SK-N-SH treated with all-trans-retinoic acid at 6 μM for 48 hours (cell line): Measurements from ENCODE around the gene SLC1A7.

Source experiments
- ATAC-seq: fragments of 200-7000 bp; cut with Tn5 transposase; 3 replicates; pipeline ENCODE4 v1.9.1; 2020; ENCODE audit warnings: mild to moderate bottlenecking, moderate library complexity
- ARNTL ChIP-seq: fragments of 450-650 bp; formaldehyde crosslinking; IDR thresholded peaks from 2 replicates; pipeline ENCODE4 v1.5.0; 2020; ENCODE audit warnings: low read depth, mild to moderate bottlenecking, moderate library complexity, borderline replicate concordance
- BACH2 ChIP-seq: fragments of 250-450 bp; sonication (Bioruptor Pico); IDR thresholded peaks from 2 replicates; pipeline ENCODE4 v1.9.0; 2021; ENCODE audit warnings: mild to moderate bottlenecking, borderline replicate concordance
- CSDC2 ChIP-seq: fragments of 250-450 bp; sonication (Bioruptor Pico); IDR thresholded peaks from 2 replicates; pipeline ENCODE4 v1.5.0; 2020; ENCODE audit warnings: mild to moderate bottlenecking, moderate library complexity
- GLIS3 ChIP-seq: fragments of 250-450 bp; sonication (Bioruptor Pico); IDR thresholded peaks from 2 replicates; pipeline ENCODE4 v1.5.0; 2020; ENCODE audit warnings: mild to moderate bottlenecking, moderate library complexity
- ISL1 ChIP-seq: fragments of 250-450 bp; sonication (Bioruptor Pico); IDR thresholded peaks from 2 replicates; pipeline ENCODE4 v2.1.2; 2022; ENCODE audit warnings: mild to moderate bottlenecking, moderate library complexity
- OSR1 ChIP-seq: fragments of 250-450 bp; sonication (Bioruptor Pico); IDR thresholded peaks from 2 replicates; pipeline ENCODE4 v1.8.0; 2022; ENCODE audit warnings: moderate library complexity, mild to moderate bottlenecking, inconsistent platforms
- PATZ1 ChIP-seq: fragments of 250-450 bp; sonication (Bioruptor Pico); IDR thresholded peaks from 2 replicates; pipeline ENCODE4 v1.8.0; 2020; ENCODE audit warnings: mild to moderate bottlenecking, moderate library complexity, borderline replicate concordance
- PPARA ChIP-seq: fragments of 250-450 bp; sonication (Bioruptor Pico); IDR thresholded peaks from 2 replicates; pipeline ENCODE4 v1.5.0; 2020; ENCODE audit warnings: mild to moderate bottlenecking, borderline replicate concordance
- RARB ChIP-seq: fragments of 250-450 bp; sonication (Bioruptor Pico); IDR thresholded peaks from 2 replicates; pipeline ENCODE4 v1.8.0; 2021; ENCODE audit warnings: mild to moderate bottlenecking, moderate library complexity
- SNAI2 ChIP-seq: fragments of 250-450 bp; sonication (Bioruptor Pico); IDR thresholded peaks from 2 replicates; pipeline ENCODE4 v1.5.0; 2020; ENCODE audit warnings: mild to moderate bottlenecking, moderate library complexity
- TCF4 ChIP-seq: fragments of 250-450 bp; sonication (Bioruptor Pico); IDR thresholded peaks from 2 replicates; pipeline ENCODE4 v1.8.0; 2021; ENCODE audit warnings: mild to moderate bottlenecking, moderate library complexity, borderline replicate concordance
- TOX ChIP-seq: fragments of 250-450 bp; sonication (Bioruptor Pico); IDR thresholded peaks from 2 replicates; pipeline ENCODE4 v1.8.0; 2021; ENCODE audit warnings: mild to moderate bottlenecking, moderate library complexity, borderline replicate concordance
- ZC3H10 ChIP-seq: fragments of 250-450 bp; sonication (Bioruptor Pico); IDR thresholded peaks from 2 replicates; pipeline ENCODE4 v1.5.1; 2021; ENCODE audit warnings: mild to moderate bottlenecking, moderate library complexity
- ZFP3 ChIP-seq: fragments of 250-450 bp; sonication (Bioruptor Pico); IDR thresholded peaks from 2 replicates; pipeline ENCODE4 v1.5.0; 2020; ENCODE audit warnings: mild to moderate bottlenecking, moderate library complexity
- ZNF565 ChIP-seq: fragments of 450-650 bp; formaldehyde crosslinking; conservative IDR thresholded peaks from 2 replicates; pipeline ENCODE4 v1.5.0; 2020; ENCODE audit warnings: low read depth, mild to moderate bottlenecking, moderate library complexity
- ZNF70 ChIP-seq: fragments of 450-650 bp; formaldehyde crosslinking; IDR thresholded peaks from 2 replicates; pipeline ENCODE4 v1.5.0; 2020; ENCODE audit warnings: mild to moderate bottlenecking, moderate library complexity
- ZNF8 ChIP-seq: fragments of 450-650 bp; formaldehyde crosslinking; IDR thresholded peaks from 2 replicates; pipeline ENCODE4 v1.5.0; 2020; ENCODE audit warnings: mild to moderate bottlenecking, moderate library complexity
- TF ChIP-seq, protein P1 (sequence below): fragments of 250-450 bp; sonication (Bioruptor Pico); IDR thresholded peaks from 2 replicates; pipeline ENCODE4 v1.5.1; 2021; ENCODE audit warnings: mild to moderate bottlenecking, moderate library complexity
- TF ChIP-seq, protein P2 (sequence below): fragments of 250-450 bp; sonication (Bioruptor Pico); IDR thresholded peaks from 2 replicates; pipeline ENCODE4 v1.8.0; 2021; ENCODE audit warnings: low read depth, mild to moderate bottlenecking, moderate library complexity, borderline replicate concordance
- TF ChIP-seq, protein P3 (sequence below): fragments of 250-450 bp; sonication (Bioruptor Pico); IDR thresholded peaks from 2 replicates; pipeline ENCODE4 v1.5.0; 2020; ENCODE audit warnings: mild to moderate bottlenecking, moderate library complexity

SLC1A7 gene

GRCh38 chr1:53126495-53126894 is 15.9 kb downstream of the SLC1A7 start:
- TF ChIP-seq TOX (CRISPR knock-in tag), result no peak
- TF ChIP-seq ZNF8 (CRISPR knock-in tag), result no peak
- TF ChIP-seq, protein P1, sequence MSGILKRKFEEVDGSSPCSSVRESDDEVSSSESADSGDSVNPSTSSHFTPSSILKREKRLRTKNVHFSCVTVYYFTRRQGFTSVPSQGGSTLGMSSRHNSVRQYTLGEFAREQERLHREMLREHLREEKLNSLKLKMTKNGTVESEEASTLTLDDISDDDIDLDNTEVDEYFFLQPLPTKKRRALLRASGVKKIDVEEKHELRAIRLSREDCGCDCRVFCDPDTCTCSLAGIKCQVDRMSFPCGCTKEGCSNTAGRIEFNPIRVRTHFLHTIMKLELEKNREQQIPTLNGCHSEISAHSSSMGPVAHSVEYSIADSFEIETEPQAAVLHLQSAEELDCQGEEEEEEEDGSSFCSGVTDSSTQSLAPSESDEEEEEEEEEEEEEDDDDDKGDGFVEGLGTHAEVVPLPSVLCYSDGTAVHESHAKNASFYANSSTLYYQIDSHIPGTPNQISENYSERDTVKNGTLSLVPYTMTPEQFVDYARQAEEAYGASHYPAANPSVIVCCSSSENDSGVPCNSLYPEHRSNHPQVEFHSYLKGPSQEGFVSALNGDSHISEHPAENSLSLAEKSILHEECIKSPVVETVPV (CRISPR knock-in tag), result no peak
- no peak for TF ChIP-seq BACH2 (CRISPR knock-in tag)
- TF ChIP-seq ZNF565 (CRISPR knock-in tag), result no peak
- no peak for TF ChIP-seq ARNTL
- no peak for TF ChIP-seq TCF4 (CRISPR knock-in tag)
- TF ChIP-seq GLIS3, result no peak
- TF ChIP-seq PATZ1 (CRISPR knock-in tag), result no peak
- ATAC-seq, result no peak

GRCh38 chr1:53125623-53126360 is 16.6 kb downstream of the SLC1A7 start:
- TF ChIP-seq ZC3H10, result no peak
- TF ChIP-seq ZNF8 (CRISPR knock-in tag), result no peak
- TF ChIP-seq ISL1 (CRISPR knock-in tag), result no peak
- no peak for TF ChIP-seq ZNF70 (CRISPR knock-in tag)
- ATAC-seq, result no peak

- TF ChIP-seq, protein P2, sequence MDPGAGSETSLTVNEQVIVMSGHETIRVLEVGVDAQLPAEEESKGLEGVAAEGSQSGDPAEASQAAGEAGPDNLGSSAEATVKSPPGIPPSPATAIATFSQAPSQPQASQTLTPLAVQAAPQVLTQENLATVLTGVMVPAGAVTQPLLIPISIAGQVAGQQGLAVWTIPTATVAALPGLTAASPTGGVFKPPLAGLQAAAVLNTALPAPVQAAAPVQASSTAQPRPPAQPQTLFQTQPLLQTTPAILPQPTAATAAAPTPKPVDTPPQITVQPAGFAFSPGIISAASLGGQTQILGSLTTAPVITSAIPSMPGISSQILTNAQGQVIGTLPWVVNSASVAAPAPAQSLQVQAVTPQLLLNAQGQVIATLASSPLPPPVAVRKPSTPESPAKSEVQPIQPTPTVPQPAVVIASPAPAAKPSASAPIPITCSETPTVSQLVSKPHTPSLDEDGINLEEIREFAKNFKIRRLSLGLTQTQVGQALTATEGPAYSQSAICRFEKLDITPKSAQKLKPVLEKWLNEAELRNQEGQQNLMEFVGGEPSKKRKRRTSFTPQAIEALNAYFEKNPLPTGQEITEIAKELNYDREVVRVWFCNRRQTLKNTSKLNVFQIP (CRISPR knock-in tag), result no peak
- TF ChIP-seq ZC3H10 (no peak), TOX (CRISPR knock-in tag) (no peak), RARB (CRISPR knock-in tag) (no peak), PPARA (CRISPR knock-in tag) (no peak), ZNF70 (CRISPR knock-in tag) (no peak), ZNF8 (CRISPR knock-in tag) (no peak), TCF4 (CRISPR knock-in tag) (no peak), CSDC2 (no peak), OSR1 (CRISPR knock-in tag) (no peak), ZFP3 (CRISPR knock-in tag) (no peak), SNAI2 (CRISPR knock-in tag) (no peak)
- TF ChIP-seq, protein P3, sequence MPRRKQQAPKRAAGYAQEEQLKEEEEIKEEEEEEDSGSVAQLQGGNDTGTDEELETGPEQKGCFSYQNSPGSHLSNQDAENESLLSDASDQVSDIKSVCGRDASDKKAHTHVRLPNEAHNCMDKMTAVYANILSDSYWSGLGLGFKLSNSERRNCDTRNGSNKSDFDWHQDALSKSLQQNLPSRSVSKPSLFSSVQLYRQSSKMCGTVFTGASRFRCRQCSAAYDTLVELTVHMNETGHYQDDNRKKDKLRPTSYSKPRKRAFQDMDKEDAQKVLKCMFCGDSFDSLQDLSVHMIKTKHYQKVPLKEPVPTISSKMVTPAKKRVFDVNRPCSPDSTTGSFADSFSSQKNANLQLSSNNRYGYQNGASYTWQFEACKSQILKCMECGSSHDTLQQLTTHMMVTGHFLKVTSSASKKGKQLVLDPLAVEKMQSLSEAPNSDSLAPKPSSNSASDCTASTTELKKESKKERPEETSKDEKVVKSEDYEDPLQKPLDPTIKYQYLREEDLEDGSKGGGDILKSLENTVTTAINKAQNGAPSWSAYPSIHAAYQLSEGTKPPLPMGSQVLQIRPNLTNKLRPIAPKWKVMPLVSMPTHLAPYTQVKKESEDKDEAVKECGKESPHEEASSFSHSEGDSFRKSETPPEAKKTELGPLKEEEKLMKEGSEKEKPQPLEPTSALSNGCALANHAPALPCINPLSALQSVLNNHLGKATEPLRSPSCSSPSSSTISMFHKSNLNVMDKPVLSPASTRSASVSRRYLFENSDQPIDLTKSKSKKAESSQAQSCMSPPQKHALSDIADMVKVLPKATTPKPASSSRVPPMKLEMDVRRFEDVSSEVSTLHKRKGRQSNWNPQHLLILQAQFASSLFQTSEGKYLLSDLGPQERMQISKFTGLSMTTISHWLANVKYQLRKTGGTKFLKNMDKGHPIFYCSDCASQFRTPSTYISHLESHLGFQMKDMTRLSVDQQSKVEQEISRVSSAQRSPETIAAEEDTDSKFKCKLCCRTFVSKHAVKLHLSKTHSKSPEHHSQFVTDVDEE (CRISPR knock-in tag), result no peak
- no peak for ATAC-seq
Measured at GRCh38 chr1:53125122-53125521, 17.3 kb downstream of the SLC1A7 start.

GRCh38 chr1:53123453-53124140 is 18.8 kb downstream of the SLC1A7 start:
- TF ChIP-seq ARNTL (no peak), ZNF8 (CRISPR knock-in tag) (no peak), ZFP3 (CRISPR knock-in tag) (no peak), TOX (CRISPR knock-in tag) (no peak), CSDC2 (no peak), ZC3H10 (no peak), PATZ1 (CRISPR knock-in tag) (no peak), BACH2 (CRISPR knock-in tag) (no peak)
- TF ChIP-seq, protein P3 (CRISPR knock-in tag), result no peak
- no peak for ATAC-seq
